HUES48 (cell line): ENCODE measurements around the gene CCDC57.

Experiments used
- H3K27ac ChIP-seq: one replicate; pipeline ENCODE4 v1.7.0; 2013; ENCODE audit warnings: low read depth, low read length, inconsistent platforms
- H3K27me3 ChIP-seq: 2 replicates; pipeline ENCODE4 v1.6.1; 2013; ENCODE audit warnings: mild to moderate bottlenecking, low read length; ENCODE audit not compliant: control insufficient read depth, insufficient read depth
- H3K36me3 ChIP-seq: 2 replicates; pipeline ENCODE4 v1.6.1; 2013; ENCODE audit warnings: low read length; ENCODE audit not compliant: control insufficient read depth, insufficient read depth
- H3K4me1 ChIP-seq: 2 replicates; pipeline ENCODE4 v1.6.1; 2013; ENCODE audit warnings: mild to moderate bottlenecking, low read length; ENCODE audit not compliant: control insufficient read depth, insufficient read depth
- H3K4me3 ChIP-seq: 2 replicates; pipeline ENCODE4 v1.5.1; 2013; ENCODE audit warnings: mild to moderate bottlenecking, low read depth, low read length
- H3K9ac ChIP-seq: 2 replicates; pipeline ENCODE4 v1.6.1; 2013; ENCODE audit warnings: mild to moderate bottlenecking, low read depth, low read length, moderate library complexity
- H3K9me3 ChIP-seq: 2 replicates; pipeline ENCODE4 v1.6.1; 2013; ENCODE audit warnings: low read length; ENCODE audit not compliant: control insufficient read depth, insufficient read depth

Gene CCDC57

GRCh38 chr17:82121246-82121645 is 91.4 kb downstream of the CCDC57 start:
- no peaks in the 10 kb centered on the region for H3K27me3 ChIP-seq
- no peaks in the 10 kb centered on the region for H3K36me3 ChIP-seq
- no peaks in the 10 kb centered on the region for H3K4me1 ChIP-seq
- no peak overlapping the region for H3K27ac ChIP-seq
- no peak overlapping the region for H3K9ac ChIP-seq
- H3K9me3 ChIP-seq: no peaks in the 10 kb centered on the region
- no peak overlapping the region for H3K4me3 ChIP-seq

GRCh38 chr17:82120148-82120547 is 92.5 kb downstream of the CCDC57 start:
- H3K4me1 ChIP-seq: no peaks in the 10 kb centered on the region
- no peak overlapping the region for H3K27ac ChIP-seq
- no peak overlapping the region for H3K4me3 ChIP-seq
- no peak overlapping the region for H3K9ac ChIP-seq
- no peaks in the 10 kb centered on the region for H3K36me3 ChIP-seq
- H3K9me3 ChIP-seq: no peaks in the 10 kb centered on the region
- H3K27me3 ChIP-seq: no peaks in the 10 kb centered on the region

GRCh38 chr17:82118815-82119380 is 93.7 kb downstream of the CCDC57 start:
- Histone ChIP-seq H3K9me3 (no peaks in the 10 kb centered on the region), H3K36me3 (no peaks in the 10 kb centered on the region), H3K27me3 (no peaks in the 10 kb centered on the region), H3K9ac (no peak overlapping the region), H3K4me1 (no peaks in the 10 kb centered on the region), H3K4me3 (no peak overlapping the region), H3K27ac (peak overlapping the region; percentile 61)

DNA sequence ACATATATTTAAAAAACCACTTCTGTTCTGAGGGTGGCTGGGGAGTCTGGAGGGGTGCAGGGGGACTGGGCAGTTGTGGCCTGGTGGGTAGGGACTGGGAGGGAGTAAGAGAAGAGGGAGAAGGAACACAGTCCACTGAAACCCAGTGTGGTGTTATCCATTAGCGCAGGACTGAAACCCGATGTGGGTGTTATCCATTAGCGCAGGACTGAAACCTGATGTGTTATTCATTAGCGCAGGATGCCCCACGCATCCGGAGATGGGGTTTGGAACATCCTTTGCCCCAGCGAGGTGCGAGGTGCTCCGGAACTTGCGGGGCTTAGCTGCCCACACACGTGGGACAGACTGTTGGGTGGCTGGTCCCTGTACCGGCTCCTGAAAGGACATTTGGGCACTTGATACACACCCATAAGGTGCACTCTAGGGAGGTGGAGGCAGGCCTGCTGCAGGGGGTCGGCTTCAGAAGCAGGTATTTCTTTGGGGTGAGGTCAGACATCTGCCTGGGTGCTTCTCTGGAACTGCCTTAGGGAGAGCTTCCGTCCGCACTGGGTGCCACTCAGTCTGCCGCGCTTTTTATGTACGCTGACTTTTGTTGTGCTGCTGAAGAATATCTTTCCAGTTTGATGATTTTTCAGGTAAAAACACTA is 94.4 kb downstream of the CCDC57 start:
- Histone ChIP-seq H3K9me3 (no peaks in the 10 kb centered on the region), H3K36me3 (no peaks in the 10 kb centered on the region), H3K4me3 (no peak overlapping the region), H3K27ac (peak overlapping the region; percentile 61), H3K4me1 (no peaks in the 10 kb centered on the region), H3K9ac (no peak overlapping the region), H3K27me3 (no peaks in the 10 kb centered on the region)

GRCh38 chr17:82117139-82118090 is 95.2 kb downstream of the CCDC57 start:
- Histone ChIP-seq H3K27me3 (no peaks in the 10 kb centered on the region), H3K4me1 (no peaks in the 10 kb centered on the region), H3K9ac (no peak overlapping the region), H3K9me3 (no peaks in the 10 kb centered on the region), H3K27ac (no peak overlapping the region), H3K4me3 (no peak overlapping the region), H3K36me3 (no peaks in the 10 kb centered on the region)

DNA sequence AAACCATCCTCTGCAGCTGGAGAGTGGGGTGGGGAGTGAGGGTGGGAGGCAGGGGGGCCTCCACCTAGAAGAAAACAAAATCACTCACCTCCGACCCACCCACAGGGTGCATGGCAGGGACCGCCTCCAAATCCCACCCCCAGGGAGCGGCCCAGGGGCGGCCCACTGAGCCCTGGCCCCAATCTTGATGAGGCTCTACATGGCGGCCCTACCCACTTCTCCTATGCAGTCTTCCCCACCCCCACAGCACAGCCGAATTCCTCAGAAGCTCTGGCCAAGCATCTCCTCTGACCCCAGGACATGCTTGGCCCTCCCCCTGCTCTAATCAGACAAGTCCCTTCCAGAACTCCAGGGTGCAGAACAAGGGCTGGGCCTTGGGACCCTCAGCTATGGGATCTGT is 96.4 kb downstream of the CCDC57 start:
- H3K27ac ChIP-seq: no peak overlapping the region
- H3K4me3 ChIP-seq: no peak overlapping the region
- H3K4me1 ChIP-seq: no peaks in the 10 kb centered on the region
- H3K9me3 ChIP-seq: no peaks in the 10 kb centered on the region
- H3K36me3 ChIP-seq: no peaks in the 10 kb centered on the region
- H3K27me3 ChIP-seq: no peaks in the 10 kb centered on the region
- no peak overlapping the region for H3K9ac ChIP-seq

- no peaks in the 10 kb centered on the region for H3K9me3 ChIP-seq
- no peaks in the 10 kb centered on the region for H3K36me3 ChIP-seq
- no peak overlapping the region for H3K4me3 ChIP-seq
- no peaks in the 10 kb centered on the region for H3K27me3 ChIP-seq
- no peak overlapping the region for H3K9ac ChIP-seq
- H3K4me1 ChIP-seq: no peaks in the 10 kb centered on the region
- no peak overlapping the region for H3K27ac ChIP-seq
Measured at GRCh38 chr17:82114872-82115271, 97.8 kb downstream of the CCDC57 start.

DNA sequence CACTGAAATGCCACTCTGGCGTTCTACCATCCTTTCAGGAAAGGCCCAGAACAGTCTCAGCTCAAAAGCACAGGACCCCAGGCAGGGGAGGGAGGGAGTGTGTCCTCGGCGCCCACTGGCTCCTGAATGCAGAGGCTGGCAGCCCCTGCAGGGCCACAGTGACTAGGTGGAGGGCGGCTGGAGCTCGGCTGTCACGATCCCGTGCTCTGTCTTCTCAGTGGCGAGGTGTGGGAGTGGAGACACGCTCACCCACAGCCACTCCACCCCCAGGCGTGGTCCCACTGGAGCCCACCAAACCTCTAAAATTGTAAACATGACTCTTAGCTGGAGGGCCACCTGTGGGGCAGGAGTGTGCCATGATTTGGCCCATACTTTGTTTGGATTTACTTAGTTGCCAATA is 98.2 kb downstream of the CCDC57 start:
- H3K4me3 ChIP-seq: no peak overlapping the region
- H3K36me3 ChIP-seq: no peaks in the 10 kb centered on the region
- H3K27me3 ChIP-seq: no peaks in the 10 kb centered on the region
- no peaks in the 10 kb centered on the region for H3K4me1 ChIP-seq
- H3K9ac ChIP-seq: no peak overlapping the region
- H3K9me3 ChIP-seq: no peaks in the 10 kb centered on the region
- no peak overlapping the region for H3K27ac ChIP-seq

DNA sequence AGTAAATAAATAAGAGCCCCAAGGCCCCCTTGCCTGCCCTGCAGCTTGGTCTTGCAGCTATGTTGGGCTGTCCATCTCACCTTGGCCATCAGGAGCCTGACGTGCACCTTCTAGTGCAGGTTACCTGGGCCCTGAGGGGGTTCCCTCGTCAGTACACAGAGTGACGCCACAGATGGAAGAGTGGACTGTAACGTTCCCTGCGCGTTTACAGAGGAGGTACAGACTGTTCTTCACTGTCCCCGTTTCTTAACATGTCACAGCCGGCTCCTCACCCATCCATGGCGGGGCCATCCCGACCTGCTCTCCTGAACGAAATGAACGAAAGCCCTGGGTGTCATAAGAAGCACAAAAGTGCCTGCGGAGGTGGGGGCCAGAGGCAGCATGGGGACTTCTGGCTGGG is 98.7 kb downstream of the CCDC57 start:
- H3K9me3 ChIP-seq: no peaks in the 10 kb centered on the region
- no peaks in the 10 kb centered on the region for H3K27me3 ChIP-seq
- no peak overlapping the region for H3K27ac ChIP-seq
- no peaks in the 10 kb centered on the region for H3K36me3 ChIP-seq
- H3K4me3 ChIP-seq: no peak overlapping the region
- H3K4me1 ChIP-seq: no peaks in the 10 kb centered on the region
- H3K9ac ChIP-seq: no peak overlapping the region

- H3K9ac ChIP-seq: no peak overlapping the region
- no peaks in the 10 kb centered on the region for H3K4me1 ChIP-seq
- no peaks in the 10 kb centered on the region for H3K9me3 ChIP-seq
- H3K36me3 ChIP-seq: no peaks in the 10 kb centered on the region
- H3K27me3 ChIP-seq: no peaks in the 10 kb centered on the region
- no peak overlapping the region for H3K4me3 ChIP-seq
- no peak overlapping the region for H3K27ac ChIP-seq
Measured at GRCh38 chr17:82113422-82113821, 99.2 kb downstream of the CCDC57 start.

DNA sequence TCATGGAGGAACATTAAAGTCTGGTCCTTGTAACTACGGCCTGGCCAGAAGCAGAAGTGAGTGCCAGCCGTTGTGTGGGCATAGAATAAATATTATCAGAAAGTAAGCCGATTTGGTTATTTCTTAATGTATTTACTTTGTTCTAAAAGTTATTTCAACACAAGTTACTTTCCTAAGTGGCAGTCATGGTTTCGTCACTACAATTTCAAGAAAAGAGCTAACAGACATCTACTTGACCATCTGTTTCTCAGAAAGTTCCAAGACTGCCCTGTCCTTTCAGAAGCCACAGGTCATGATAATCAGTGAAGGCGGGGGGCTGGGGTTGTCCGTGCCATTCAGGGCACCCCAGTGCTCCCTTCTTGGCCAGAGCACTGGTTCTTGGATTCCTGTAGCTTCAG is 99.7 kb downstream of the CCDC57 start:
- Histone ChIP-seq H3K4me1 (no peaks in the 10 kb centered on the region), H3K27ac (no peak overlapping the region)

More for the DNA sequence above, 99.7 kb downstream of the CCDC57 start:
- Histone ChIP-seq H3K9me3 (no peaks in the 10 kb centered on the region), H3K36me3 (no peaks in the 10 kb centered on the region), H3K9ac (no peak overlapping the region), H3K27me3 (no peaks in the 10 kb centered on the region), H3K4me3 (no peak overlapping the region)
